CD4-positive, alpha-beta memory T cell (primary cell): ENCODE data around the gene SLC35E1. TPM values are rescaled to one million over a fixed set of nuclear protein-coding genes. Genes with fewer than 3 reads are reported as not detected.

Experiments
- CTCF ChIA-PET: fragments of 350-600 bp; sonication (Branson Sonifier 250); formaldehyde crosslinking; loops from one replicate; lab custom pipeline; 2021; ENCODE audit warnings: inconsistent platforms; ENCODE audit not compliant: partially characterized antibody; lab: Charles Lee
- POLR2A ChIA-PET: fragments of 350-600 bp; sonication (Branson Sonifier 250); formaldehyde crosslinking; loops from one replicate; lab custom pipeline; 2021; ENCODE audit not compliant: partially characterized antibody; lab: Charles Lee
- DNase-seq, 5 donors: peaks; one replicate each; pipeline versions ENCODE4 v3.0.0 to v3.0.0-alpha.2; 2020 to 2022; ENCODE audit warnings: mixed read lengths in 1 of 5
- H3K27ac ChIP-seq: one replicate; pipeline ENCODE4 v1.7.0; 2013; ENCODE audit warnings: low read depth, low read length
- H3K27me3 ChIP-seq: 2 replicates; pipeline ENCODE4 v1.7.0; 2013; ENCODE audit warnings: mild to moderate bottlenecking, low read length, moderate library complexity; ENCODE audit not compliant: insufficient read depth
- H3K36me3 ChIP-seq: 2 replicates; pipeline ENCODE4 v1.7.0; 2013; ENCODE audit warnings: mild to moderate bottlenecking, low read length, moderate library complexity; ENCODE audit not compliant: insufficient read depth
- H3K4me1 ChIP-seq: 2 replicates; pipeline ENCODE4 v1.7.0; 2013; ENCODE audit warnings: mild to moderate bottlenecking, low read length, moderate library complexity; ENCODE audit not compliant: insufficient read depth
- H3K4me3 ChIP-seq, 2 donors: one replicate each; pipeline ENCODE4 v1.7.0; 2013; ENCODE audit warnings: low read length in 2 of 2, mild to moderate bottlenecking in 1 of 2
- H3K9me3 ChIP-seq, 2 donors: one replicate each; pipeline ENCODE4 v1.7.0; 2013; ENCODE audit warnings: low read length in 2 of 2, control low read depth in 1 of 2; ENCODE audit not compliant: control insufficient read depth in 1 of 2
- H3K27ac Mint-ChIP-seq, 7 donors: one replicate each; pipeline ENCODE4 v1.8.0; 2020 to 2021; ENCODE audit warnings: mixed read lengths in 7 of 7, mild to moderate bottlenecking in 6 of 7, inconsistent platforms in 3 of 7, moderate library complexity in 3 of 7
- H3K27me3 Mint-ChIP-seq, 2 donors: one replicate each; pipeline ENCODE4 v1.8.0; 2020 to 2021; ENCODE audit warnings: mixed read lengths in 2 of 2
- H3K36me3 Mint-ChIP-seq, 2 donors: one replicate each; pipeline ENCODE4 v1.8.0; 2020 to 2021; ENCODE audit warnings: mixed read lengths in 2 of 2, inconsistent platforms in 1 of 2, mild to moderate bottlenecking in 1 of 2
- H3K4me1 Mint-ChIP-seq, 4 donors: one replicate each; pipeline ENCODE4 v1.8.0; 2020 to 2021; ENCODE audit warnings: mixed read lengths in 4 of 4, mild to moderate bottlenecking in 1 of 4
- H3K4me3 Mint-ChIP-seq, 8 donors: one replicate each; pipeline ENCODE4 v1.8.0; 2020 to 2021; ENCODE audit warnings: mixed read lengths in 8 of 8, mild to moderate bottlenecking in 7 of 8, moderate library complexity in 6 of 8, inconsistent platforms in 3 of 8
- H3K9me3 Mint-ChIP-seq, 8 donors: one replicate each; pipeline ENCODE4 v1.8.0; 2020 to 2021; ENCODE audit warnings: mixed read lengths in 8 of 8, mild to moderate bottlenecking in 5 of 8, inconsistent platforms in 3 of 8, moderate library complexity in 1 of 8
- intact Hi-C: fragments of 100-400 bp; cut with micrococcal nuclease; formaldehyde crosslinking; loops from one replicate; pipeline ENCODE4 v1.15.1; 2023
- polyA plus RNA-seq, 2 donors: library from polyadenylated mRNA; unstranded; fragments of 300-500 nt; fragmentation: Illumina TruSeq; gene quantifications; one replicate each; pipeline ENCODE4 v1.2.3, GENCODE V29; 2021
- total RNA-seq, 2 experiments: library from RNA; stranded (reverse); gene quantifications; one replicate each; pipeline ENCODE4 v1.2.3, GENCODE V29; 2021

Gene SLC35E1
- total and polyA plus RNA-seq, 4 experiments from 2014 or later, result 15.3 to 38.8 (median 35.3) TPM

DNA sequence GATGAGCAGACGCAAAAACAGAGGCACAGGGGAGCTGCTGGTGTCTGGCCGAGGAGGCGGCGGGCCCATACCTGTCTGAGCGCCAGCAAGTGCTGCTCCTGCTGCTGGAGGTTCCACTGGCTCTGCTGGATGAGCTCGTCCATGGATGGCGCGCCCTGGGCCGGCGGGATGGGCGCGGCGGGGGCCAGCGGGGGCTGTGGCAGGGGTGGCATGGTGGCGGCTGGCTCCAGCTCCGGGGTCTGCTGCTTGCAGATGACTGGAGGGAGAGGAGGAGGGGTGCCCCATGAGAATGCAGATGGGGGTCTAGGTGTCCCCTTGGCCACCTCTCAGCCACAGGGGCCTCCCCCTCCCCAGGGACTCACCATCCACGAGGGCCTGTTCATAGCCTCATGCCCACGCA is 36.8 kb downstream of the SLC35E1 start:
- H3K27me3 ChIP-seq, result no peaks in the 10 kb centered on the region
- no peak for DNase-seq
- peaks cover 46% of the 10 kb centered on the region for H3K36me3 ChIP-seq
- H3K27ac ChIP-seq, result no peak overlapping the region
- intact Hi-C loops, result no loop called here
- Mint-ChIP-seq H3K9me3 (no peaks in the 10 kb centered on the region), H3K4me1 (peaks cover 14 to 40% (median 25%) of the 10 kb centered on the region in 4 donors), H3K27ac (no peak overlapping the region), H3K36me3 (peaks cover 38 to 55% of the 10 kb centered on the region in 2 donors), H3K4me3 (no peak overlapping the region), H3K27me3 (no peaks in the 10 kb centered on the region)
- CTCF ChIA-PET, result no interaction called here
- peaks cover 27% of the 10 kb centered on the region for H3K4me1 ChIP-seq
- H3K4me3 ChIP-seq, result no peak overlapping the region
- POLR2A ChIA-PET, result no interaction called here
- H3K9me3 ChIP-seq, result no peaks in the 10 kb centered on the region

DNA sequence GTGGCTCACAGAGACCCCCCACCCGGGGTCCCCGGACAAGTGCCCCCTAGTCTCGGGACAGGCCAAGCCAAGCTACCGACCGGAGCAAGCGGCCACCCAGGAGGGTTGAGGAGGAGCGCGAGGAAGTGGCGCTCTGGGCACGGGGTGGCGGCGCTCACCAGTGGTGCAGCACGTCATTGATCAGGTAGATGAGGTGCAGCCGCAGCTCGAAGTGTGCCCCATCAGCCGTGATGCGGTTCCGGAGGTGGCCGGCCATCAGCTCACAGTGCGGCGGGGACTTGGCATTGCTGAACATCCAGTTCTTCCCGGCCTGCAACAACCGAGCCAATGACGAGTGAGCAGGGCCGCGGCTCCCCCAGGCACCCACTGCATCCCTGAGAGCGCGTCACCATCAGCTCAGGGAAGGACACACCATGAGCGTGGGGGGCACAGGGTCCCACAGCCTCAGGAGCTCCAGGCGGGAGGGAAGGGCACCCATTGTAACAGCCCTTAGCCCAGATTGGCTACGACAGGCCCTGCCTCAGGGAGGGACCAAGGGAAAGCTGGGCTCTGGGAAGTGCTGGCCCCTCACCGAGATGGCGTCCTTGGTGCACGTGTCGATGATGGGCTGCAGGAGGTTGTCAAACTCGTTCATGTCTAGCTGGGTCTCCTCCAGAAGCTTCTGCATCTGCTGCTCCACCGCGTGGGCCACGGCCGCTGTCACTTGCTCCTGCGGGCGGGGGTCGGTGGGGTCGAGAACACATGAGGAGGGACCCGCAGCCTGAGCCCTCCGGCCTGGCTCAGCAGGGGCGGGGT is 39.6 kb downstream of the SLC35E1 start:
- intact Hi-C loops, result no loop called here
- Histone ChIP-seq H3K4me1 (peaks cover 5% of the 10 kb centered on the region), H3K27ac (no peak overlapping the region), H3K9me3 (no peaks in the 10 kb centered on the region), H3K4me3 (no peak overlapping the region), H3K27me3 (no peaks in the 10 kb centered on the region), H3K36me3 (peaks cover 60% of the 10 kb centered on the region)
- POLR2A ChIA-PET, result interaction anchor here (1.3 kb wide), 1 partner anchor 10 kb away, joined by 4 read pairs; no protein-coding TSS in a partner anchor
- Mint-ChIP-seq H3K9me3 (no peaks in the 10 kb centered on the region), H3K27me3 (no peaks in the 10 kb centered on the region), H3K4me3 (no peak overlapping the region), H3K27ac (no peak overlapping the region), H3K4me1 (peaks cover 5 to 13% (median 7%) of the 10 kb centered on the region in 4 donors), H3K36me3 (peaks cover 31 to 65% of the 10 kb centered on the region in 2 donors)
- DNase-seq, result no peak
- CTCF ChIA-PET, result no interaction called here

DNA sequence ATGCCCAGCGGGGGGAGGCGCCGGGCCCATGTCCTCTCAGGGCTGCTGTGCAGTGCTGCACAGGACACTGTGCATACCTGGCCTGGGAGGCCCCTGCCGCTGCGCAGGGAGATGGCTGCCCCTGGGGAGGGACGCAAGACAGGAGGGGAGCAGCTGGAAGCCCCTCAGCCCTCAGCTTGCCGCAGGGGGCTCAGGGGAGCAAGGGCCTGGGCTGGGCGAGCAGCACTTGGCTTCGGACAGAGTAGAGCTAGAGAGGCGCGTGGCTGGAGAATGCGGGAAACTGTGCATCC is 40.9 kb downstream of the SLC35E1 start:
- peak overlapping the region in 1 of 7 donors; percentile 51 for H3K27ac Mint-ChIP-seq
- H3K4me1 Mint-ChIP-seq, result peaks cover 0 to 7% (median 2%) of the 10 kb centered on the region in 4 donors
- intact Hi-C loops, result no loop called here
- no peaks in the 10 kb centered on the region for H3K9me3 Mint-ChIP-seq
- CTCF ChIA-PET, result no interaction called here
- Histone ChIP-seq H3K4me3 (no peak overlapping the region), H3K4me1 (no peaks in the 10 kb centered on the region), H3K27ac (no peak overlapping the region), H3K9me3 (no peaks in the 10 kb centered on the region), H3K27me3 (no peaks in the 10 kb centered on the region), H3K36me3 (peaks cover 73% of the 10 kb centered on the region)
- POLR2A ChIA-PET, result no interaction called here
- peaks cover 27 to 60% of the 10 kb centered on the region in 2 donors for H3K36me3 Mint-ChIP-seq
- no peak overlapping the region for H3K4me3 Mint-ChIP-seq
- no peak for DNase-seq
- H3K27me3 Mint-ChIP-seq, result no peaks in the 10 kb centered on the region

DNA sequence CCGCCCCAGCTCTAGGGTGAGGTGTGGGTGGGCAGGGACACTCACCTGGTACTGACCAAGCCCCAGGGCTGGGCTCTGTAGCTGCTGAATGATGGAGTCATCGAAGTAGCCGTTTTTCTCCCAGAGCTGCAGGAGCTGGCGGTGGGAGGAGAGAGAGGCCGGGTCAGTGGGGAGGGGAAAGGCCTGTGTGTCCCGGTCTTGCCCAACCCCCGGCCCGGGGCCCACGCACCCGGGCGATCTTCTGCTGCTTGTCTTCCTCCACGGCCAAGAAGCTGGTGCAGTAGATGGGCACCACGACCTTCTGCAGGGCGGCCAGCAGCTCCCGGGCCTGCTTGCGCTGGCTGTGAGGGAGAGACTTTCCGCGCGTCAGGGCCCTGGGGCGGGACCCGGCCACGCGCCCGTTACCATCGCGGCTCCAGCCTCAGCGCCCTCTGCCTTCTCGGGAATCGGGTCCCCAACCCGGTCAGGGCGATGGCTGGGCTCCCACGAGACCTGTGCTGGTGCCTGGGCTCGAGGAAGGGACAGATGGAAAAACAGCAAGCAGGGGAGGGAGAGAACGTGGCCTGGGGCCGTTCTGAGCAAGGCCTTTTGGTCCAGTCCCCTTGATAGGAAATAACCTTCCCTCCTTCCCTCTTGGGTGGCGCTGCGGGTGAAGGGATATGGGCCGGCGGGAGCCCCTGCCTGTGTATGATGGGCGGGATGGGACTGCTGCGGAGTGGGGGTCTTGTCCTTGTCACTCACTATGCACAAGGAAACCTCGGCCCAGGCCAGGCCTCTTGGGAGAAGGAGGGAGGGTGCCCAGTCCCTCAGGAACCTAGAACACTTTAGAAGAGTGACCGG is 41.5 kb downstream of the SLC35E1 start:
- Mint-ChIP-seq H3K9me3 (no peaks in the 10 kb centered on the region), H3K4me1 (peaks cover 0 to 3% (median under 1%) of the 10 kb centered on the region in 4 donors), H3K36me3 (peaks cover 28 to 60% of the 10 kb centered on the region in 2 donors), H3K27me3 (no peaks in the 10 kb centered on the region), H3K27ac (peak overlapping the region in 1 of 7 donors; percentile 41), H3K4me3 (no peak overlapping the region)
- intact Hi-C loops, result no loop called here
- H3K4me1 ChIP-seq, result no peaks in the 10 kb centered on the region
- POLR2A ChIA-PET, result no interaction called here
- H3K36me3 ChIP-seq, result peaks cover 78% of the 10 kb centered on the region
- no peaks in the 10 kb centered on the region for H3K27me3 ChIP-seq
- H3K27ac ChIP-seq, result no peak overlapping the region
- DNase-seq, result no peak
- no peak overlapping the region for H3K4me3 ChIP-seq
- no peaks in the 10 kb centered on the region for H3K9me3 ChIP-seq
- CTCF ChIA-PET, result no interaction called here

DNA sequence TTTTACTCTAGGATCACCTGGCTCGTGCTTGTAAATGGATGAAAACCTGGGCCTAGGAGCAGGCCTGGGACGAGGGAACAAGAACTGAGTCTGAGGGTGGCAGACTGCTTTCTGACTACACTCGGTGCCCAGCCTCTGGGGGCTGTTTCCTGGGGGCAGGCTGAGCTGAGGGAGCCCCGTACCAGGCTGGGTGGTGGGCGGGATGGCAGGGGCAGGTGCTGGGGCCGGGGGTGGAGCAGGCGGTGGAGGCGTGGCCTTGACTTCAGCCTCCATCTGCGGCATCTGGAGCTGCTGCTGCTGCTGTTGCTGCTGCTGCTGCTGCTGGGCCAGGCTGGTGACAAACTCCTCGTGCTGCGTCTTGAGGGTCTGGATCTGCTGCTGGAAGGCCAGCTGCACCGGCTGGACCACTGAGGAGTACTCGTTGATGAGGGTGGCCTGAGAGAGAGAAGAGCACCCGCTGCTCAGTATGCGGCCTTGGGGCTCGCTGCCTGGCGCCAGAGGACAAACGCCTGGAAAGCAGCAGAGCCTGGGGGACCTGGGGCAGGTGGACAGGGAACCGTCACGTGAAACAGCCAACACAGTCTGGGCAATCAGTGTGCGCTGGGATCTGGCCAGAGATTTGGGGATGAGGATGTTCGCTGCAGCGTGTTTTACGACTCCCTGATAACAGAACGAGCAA is 42.6 kb downstream of the SLC35E1 start:
- no peak overlapping the region for H3K4me3 ChIP-seq
- peaks cover 0 to 3% (median 0%) of the 10 kb centered on the region in 4 donors for H3K4me1 Mint-ChIP-seq
- POLR2A ChIA-PET, result no interaction called here
- no peaks in the 10 kb centered on the region for H3K27me3 ChIP-seq
- peaks cover 71% of the 10 kb centered on the region for H3K36me3 ChIP-seq
- no peaks in the 10 kb centered on the region for H3K27me3 Mint-ChIP-seq
- no peaks in the 10 kb centered on the region for H3K9me3 ChIP-seq
- H3K4me3 Mint-ChIP-seq, result no peak overlapping the region
- CTCF ChIA-PET, result interaction anchor here (2.3 kb wide), 1 partner anchor 131 kb away, joined by 8 read pairs; the partner anchor contains the start of genes SMIM7 and TMEM38A
- peaks cover 26 to 63% of the 10 kb centered on the region in 2 donors for H3K36me3 Mint-ChIP-seq
- H3K4me1 ChIP-seq, result no peaks in the 10 kb centered on the region
- no peak overlapping the region for H3K27ac ChIP-seq
- intact Hi-C loops, result no loop called here
- no peaks in the 10 kb centered on the region for H3K9me3 Mint-ChIP-seq
- peak overlapping the region in 1 of 7 donors; percentile 31 for H3K27ac Mint-ChIP-seq
- no peak for DNase-seq

DNA sequence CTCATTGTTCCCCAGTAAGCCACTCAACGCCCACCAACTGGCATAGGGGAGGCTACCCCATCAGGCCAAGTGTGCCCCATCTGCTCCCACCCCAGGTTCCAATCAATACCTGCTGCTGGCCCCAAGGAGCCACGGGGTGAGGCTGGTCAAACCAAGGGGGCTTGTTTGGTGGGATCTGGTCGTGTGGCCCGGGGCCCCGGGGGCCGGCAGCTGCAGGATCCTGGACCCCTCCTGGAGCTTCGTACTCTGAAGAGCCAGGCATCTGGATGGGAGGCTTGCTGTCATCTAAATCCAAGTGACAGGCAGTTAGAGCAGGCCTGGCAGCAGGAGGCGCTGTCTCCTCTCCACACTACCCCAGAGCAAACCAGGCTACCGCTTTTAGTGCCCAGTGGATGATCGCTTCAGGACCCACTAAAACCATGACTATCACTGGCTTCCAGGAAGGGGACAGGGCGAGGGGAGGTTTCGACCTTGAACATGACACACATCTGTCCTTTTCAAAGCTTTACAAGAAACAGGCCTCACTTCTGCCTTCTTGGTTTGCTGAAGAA is 44.2 kb downstream of the SLC35E1 start:
- Histone ChIP-seq H3K4me3 (no peak overlapping the region), H3K36me3 (peaks cover 73% of the 10 kb centered on the region), H3K9me3 (no peaks in the 10 kb centered on the region), H3K4me1 (no peaks in the 10 kb centered on the region), H3K27ac (no peak overlapping the region), H3K27me3 (no peaks in the 10 kb centered on the region)
- ChIA-PET POLR2A (interaction anchor here (1.3 kb wide), 1 partner anchor 13 kb away, joined by 4 read pairs; no protein-coding TSS in a partner anchor), CTCF (interaction anchor here (0.6 to 2.3 kb wide), 7 partner anchors 15 to 901 kb away, joined by 3 to 8 read pairs (median 4); partner anchors contain the start of genes SMIM7 and TMEM38A)
- Mint-ChIP-seq H3K36me3 (peaks cover 26 to 62% of the 10 kb centered on the region in 2 donors), H3K4me1 (peaks cover 0 to 2% (median 0%) of the 10 kb centered on the region in 4 donors), H3K27ac (peak overlapping the region in 3 of 7 donors; percentile 42 to 70 (median 65)), H3K4me3 (no peak overlapping the region), H3K9me3 (no peaks in the 10 kb centered on the region), H3K27me3 (no peaks in the 10 kb centered on the region)
- DNase-seq, result peak in 4 of 5 donors; percentile 34 to 46 (median 40)
- intact Hi-C loops, result loop anchor here (1.0 kb wide), 1 partner anchor 84 kb away; no protein-coding TSS in a partner anchor
